ENCODE results near the gene CEP72. TPM values are rescaled to one million over a fixed set of nuclear protein-coding genes. Genes with fewer than 3 reads are reported as not detected.

Gene CEP72
- total RNA-seq, 1 experiment from 2014 or later, result 33.2 TPM

- H3K27ac ChIP-seq (ENCODE audit: low read length), result no peak overlapping the region
- DNase-seq (ENCODE audit: low read depth, low spot score) (no peak), ATAC-seq (no peak)
- no peak for TF ChIP-seq SIN3A (IDR thresholded peaks at IDR 0.05; ENCODE audit: borderline replicate concordance, insufficient read depth, low read depth, low read length)
- TF ChIP-seq POLR2AphosphoS5 (IDR thresholded peaks at IDR 0.05; ENCODE audit: low read depth, low read length), result no peak
- TF ChIP-seq REST (IDR thresholded peaks at IDR 0.05; ENCODE audit: insufficient read depth in 1 of 2, low read depth in 2 of 2, low read length in 1 of 2), result no peak
- TF ChIP-seq TCF7L2 (IDR thresholded peaks at IDR 0.05; ENCODE audit: low read depth, low read length), result no peak
- no peak for TF ChIP-seq CTCF (IDR thresholded peaks at IDR 0.05)
- peaks cover 8% of the 10 kb centered on the region for H3K36me3 ChIP-seq (ENCODE audit: control insufficient read depth, insufficient read depth, low read length)
- intact Hi-C loops (cut with micrococcal nuclease; ENCODE audit: unreplicated experiment), result no loop called here
- in situ Hi-C loops (cut with HindIII; ENCODE audit: low pct_unique_long_range_greater_than_20kb, low sequenced_read_pairs), result no loop called here
- CTCF ChIA-PET, result no interaction called here
- H3K4me3 ChIP-seq (ENCODE audit: low read depth in 2 of 2, low read length in 2 of 2), result no peak overlapping the region
- no peaks in the 10 kb centered on the region for H3K27me3 ChIP-seq (ENCODE audit: control insufficient read depth, insufficient read depth, low read length)
- H3K9me3 ChIP-seq (ENCODE audit: control insufficient read depth, insufficient read depth, low read depth, low read length), result no peaks in the 10 kb centered on the region
- POLR2A ChIA-PET, result no interaction called here
- no peaks in the 10 kb centered on the region for H3K4me1 ChIP-seq (ENCODE audit: control insufficient read depth, insufficient read depth, low read length)
- BruUV-seq (replicated peaks), result no TSS peak
Observed at GRCh38 chr5:640461-641330, 28.6 kb downstream of the CEP72 start.

- no peaks in the 10 kb centered on the region for H3K27me3 ChIP-seq (ENCODE audit: control insufficient read depth, insufficient read depth, low read length)
- in situ Hi-C loops (cut with HindIII; ENCODE audit: low pct_unique_long_range_greater_than_20kb, low sequenced_read_pairs) (no loop called here), intact Hi-C loops (cut with micrococcal nuclease; ENCODE audit: unreplicated experiment) (no loop called here)
- ChIA-PET POLR2A (no interaction called here), CTCF (no interaction called here)
- no peak for DNase-seq (ENCODE audit: low read depth, low spot score)
- no peak overlapping the region for H3K4me3 ChIP-seq (ENCODE audit: low read depth in 2 of 2, low read length in 2 of 2)
- BruUV-seq (replicated peaks), result no TSS peak
- ATAC-seq, result no peak
- no peaks in the 10 kb centered on the region for H3K9me3 ChIP-seq (ENCODE audit: control insufficient read depth, insufficient read depth, low read depth, low read length)
- H3K4me1 ChIP-seq (ENCODE audit: control insufficient read depth, insufficient read depth, low read length), result no peaks in the 10 kb centered on the region
- H3K27ac ChIP-seq (ENCODE audit: low read length), result no peak overlapping the region
- peaks cover 5% of the 10 kb centered on the region for H3K36me3 ChIP-seq (ENCODE audit: control insufficient read depth, insufficient read depth, low read length)
- TF ChIP-seq SIN3A (IDR thresholded peaks at IDR 0.05; ENCODE audit: borderline replicate concordance, insufficient read depth, low read depth, low read length), result no peak
- no peak for TF ChIP-seq POLR2AphosphoS5 (IDR thresholded peaks at IDR 0.05; ENCODE audit: low read depth, low read length)
- TF ChIP-seq REST (IDR thresholded peaks at IDR 0.05; ENCODE audit: insufficient read depth in 1 of 2, low read depth in 2 of 2, low read length in 1 of 2), result no peak
- no peak for TF ChIP-seq CTCF (IDR thresholded peaks at IDR 0.05)
- no peak for TF ChIP-seq TCF7L2 (IDR thresholded peaks at IDR 0.05; ENCODE audit: low read depth, low read length)
Observed at GRCh38 chr5:641331-641765, 29.2 kb downstream of the CEP72 start.
